Progenitor cell of endocrine pancreas (in vitro differentiated cells): ENCODE results near the gene TLN1. TPM values are rescaled to one million over a fixed set of nuclear protein-coding genes. Genes with fewer than 3 reads are reported as not detected.

Experiments used
- DNase-seq: peaks from one replicate; pipeline ENCODE4 v3.0.0; 2021; ENCODE audit warnings: low spot score; ENCODE audit not compliant: unreplicated experiment
- H3K27ac Mint-ChIP-seq: 2 replicates; pipeline ENCODE4 v1.8.0; 2021; ENCODE audit warnings: mild to moderate bottlenecking, moderate library complexity, mixed read lengths
- H3K27me3 Mint-ChIP-seq: 2 replicates; pipeline ENCODE4 v1.8.0; 2021; ENCODE audit warnings: mixed read lengths
- H3K36me3 Mint-ChIP-seq: 2 replicates; pipeline ENCODE4 v1.8.0; 2022; ENCODE audit warnings: mixed read lengths; ENCODE audit not compliant: insufficient read depth
- H3K4me1 Mint-ChIP-seq: 2 replicates; pipeline ENCODE4 v1.8.0; 2021; ENCODE audit warnings: low read depth, mixed read lengths
- H3K4me3 Mint-ChIP-seq: 2 replicates; pipeline ENCODE4 v1.8.0; 2021; ENCODE audit warnings: low read depth, mild to moderate bottlenecking, moderate library complexity, mixed read lengths
- H3K9me3 Mint-ChIP-seq: 2 replicates; pipeline ENCODE4 v1.8.0; 2021; ENCODE audit warnings: low read depth, mixed read lengths
- CTCF ChIP-seq: fragments of 200-600 bp; sonication (generic); IDR thresholded peaks from one replicate; pipeline ENCODE4 v1.5.0; 2021; ENCODE audit warnings: antibody characterized with exemption, mild to moderate bottlenecking; ENCODE audit not compliant: unreplicated experiment
- total RNA-seq: library from RNA; stranded (reverse); gene quantifications from 2 replicates; pipeline ENCODE4 v1.2.1, GENCODE V29; 2021

The TLN1 gene
- total RNA-seq, 1 donor from 2014 or later: 136 TPM

- Mint-ChIP-seq H3K4me1 (peaks cover 10% of the 10 kb centered on the region), H3K27me3 (no peaks in the 10 kb centered on the region), H3K36me3 (peaks cover 31% of the 10 kb centered on the region), H3K9me3 (no peaks in the 10 kb centered on the region), H3K27ac (peak overlapping the region; percentile 9), H3K4me3 (no peak overlapping the region)
- TF ChIP-seq CTCF: no peak
- no peak for DNase-seq
Observed at GRCh38 chr9:35741740-35742139, 9.7 kb upstream of the TLN1 start.

GRCh38 chr9:35740243-35740642, 8.2 kb upstream of the TLN1 start:
- no peak for DNase-seq
- H3K27me3 Mint-ChIP-seq: no peaks in the 10 kb centered on the region
- H3K36me3 Mint-ChIP-seq: peaks cover 30% of the 10 kb centered on the region
- no peak overlapping the region for H3K4me3 Mint-ChIP-seq
- no peaks in the 10 kb centered on the region for H3K9me3 Mint-ChIP-seq
- no peaks in the 10 kb centered on the region for H3K4me1 Mint-ChIP-seq
- TF ChIP-seq CTCF: no peak
- H3K27ac Mint-ChIP-seq: no peak overlapping the region

- no peak for DNase-seq
- no peaks in the 10 kb centered on the region for H3K4me1 Mint-ChIP-seq
- TF ChIP-seq CTCF: no peak
- H3K4me3 Mint-ChIP-seq: no peak overlapping the region
- H3K27me3 Mint-ChIP-seq: no peaks in the 10 kb centered on the region
- H3K27ac Mint-ChIP-seq: no peak overlapping the region
- no peaks in the 10 kb centered on the region for H3K9me3 Mint-ChIP-seq
- peaks cover 30% of the 10 kb centered on the region for H3K36me3 Mint-ChIP-seq
Observed at GRCh38 chr9:35738924-35739323, 6.9 kb upstream of the TLN1 start.

GRCh38 chr9:35738186-35738585, 6.2 kb upstream of the TLN1 start:
- TF ChIP-seq CTCF: no peak
- Mint-ChIP-seq H3K9me3 (no peaks in the 10 kb centered on the region), H3K4me1 (peaks cover 3% of the 10 kb centered on the region), H3K36me3 (peaks cover 27% of the 10 kb centered on the region), H3K27me3 (no peaks in the 10 kb centered on the region), H3K27ac (no peak overlapping the region), H3K4me3 (no peak overlapping the region)
- no peak for DNase-seq

- no peak overlapping the region for H3K4me3 Mint-ChIP-seq
- H3K4me1 Mint-ChIP-seq: peaks cover 8% of the 10 kb centered on the region
- H3K27ac Mint-ChIP-seq: no peak overlapping the region
- no peaks in the 10 kb centered on the region for H3K27me3 Mint-ChIP-seq
- no peaks in the 10 kb centered on the region for H3K9me3 Mint-ChIP-seq
- DNase-seq: no peak
- H3K36me3 Mint-ChIP-seq: peaks cover 26% of the 10 kb centered on the region
- no peak for TF ChIP-seq CTCF
Observed at GRCh38 chr9:35737143-35737542, 5.1 kb upstream of the TLN1 start.
